Suprapubic skin (tissue), 4 donors: ENCODE measurements around the gene CYTH3. TPM values are rescaled to one million over a fixed set of nuclear protein-coding genes. Genes with fewer than 3 reads are reported as not detected.
"Not testable (repeated sequence)": the region's sequence is repeated elsewhere in the genome, so short reads cannot be mapped to it uniquely, and the experiment has no call there.

Experiments used
- DNase-seq, 2 donors: peaks; one replicate each; pipeline ENCODE4 v3.0.0-alpha.2; 2019; ENCODE audit warnings: low spot score in 2 of 2
- H3K27ac ChIP-seq: fragments of 200-600 bp; sonication (generic); one replicate; pipeline ENCODE4 v1.5.1; 2019
- H3K27me3 ChIP-seq: fragments of 200-600 bp; sonication (generic); one replicate; pipeline ENCODE4 v1.5.1; 2019
- H3K36me3 ChIP-seq: fragments of 200-600 bp; sonication (generic); one replicate; pipeline ENCODE4 v1.5.1; 2019
- H3K4me1 ChIP-seq: fragments of 200-600 bp; sonication (generic); one replicate; pipeline ENCODE4 v1.5.1; 2019
- H3K4me3 ChIP-seq: fragments of 200-600 bp; sonication (generic); one replicate; pipeline ENCODE4 v1.5.1; 2019; ENCODE audit warnings: mild to moderate bottlenecking
- H3K9me3 ChIP-seq: fragments of 200-600 bp; sonication (generic); one replicate; pipeline ENCODE4 v1.5.1; 2019
- CTCF ChIP-seq, 2 donors: fragments of 200-600 bp in 1 of 2; fragments of 450-650 bp in 1 of 2; sonication (generic) in 1 of 2; IDR thresholded peaks; one replicate each; pipeline ENCODE4 v1.5.1; 2016 to 2019; ENCODE audit warnings: antibody characterized with exemption in 2 of 2, mild to moderate bottlenecking in 1 of 2, moderate library complexity in 1 of 2
- EP300 ChIP-seq: sonication (generic); formaldehyde crosslinking; IDR thresholded peaks from one replicate; pipeline ENCODE4 v1.6.1; 2017; ENCODE audit warnings: antibody characterized with exemption
- POLR2A ChIP-seq, 2 donors: fragments of 450-650 bp; IDR thresholded peaks; one replicate each; pipeline ENCODE4 v1.6.1; 2017; ENCODE audit warnings: antibody characterized with exemption in 2 of 2, mild to moderate bottlenecking in 2 of 2, moderate library complexity in 2 of 2
- POLR2AphosphoS5 ChIP-seq, 3 donors: sonication (generic); formaldehyde crosslinking; IDR thresholded peaks; one replicate each; pipeline ENCODE4 v1.6.1; 2017; ENCODE audit warnings: antibody characterized with exemption in 3 of 3
- whole genome bisulfite sequencing: methylation state at CpG from one replicate; pipeline ENCODE4 v1.1.5; 2018; 5-methylcytosine and 5-hydroxymethylcytosine counted together
- total RNA-seq, 4 donors: library from RNA; depleted of rRNA; stranded (reverse); fragments of >200 nt; gene quantifications; one replicate each; pipeline ENCODE4 v1.1.0, GENCODE V29; 2016

The CYTH3 gene
- total RNA-seq, 4 donors from 2014 or later, result 29.8 to 55.7 (median 46.8) TPM

DNA sequence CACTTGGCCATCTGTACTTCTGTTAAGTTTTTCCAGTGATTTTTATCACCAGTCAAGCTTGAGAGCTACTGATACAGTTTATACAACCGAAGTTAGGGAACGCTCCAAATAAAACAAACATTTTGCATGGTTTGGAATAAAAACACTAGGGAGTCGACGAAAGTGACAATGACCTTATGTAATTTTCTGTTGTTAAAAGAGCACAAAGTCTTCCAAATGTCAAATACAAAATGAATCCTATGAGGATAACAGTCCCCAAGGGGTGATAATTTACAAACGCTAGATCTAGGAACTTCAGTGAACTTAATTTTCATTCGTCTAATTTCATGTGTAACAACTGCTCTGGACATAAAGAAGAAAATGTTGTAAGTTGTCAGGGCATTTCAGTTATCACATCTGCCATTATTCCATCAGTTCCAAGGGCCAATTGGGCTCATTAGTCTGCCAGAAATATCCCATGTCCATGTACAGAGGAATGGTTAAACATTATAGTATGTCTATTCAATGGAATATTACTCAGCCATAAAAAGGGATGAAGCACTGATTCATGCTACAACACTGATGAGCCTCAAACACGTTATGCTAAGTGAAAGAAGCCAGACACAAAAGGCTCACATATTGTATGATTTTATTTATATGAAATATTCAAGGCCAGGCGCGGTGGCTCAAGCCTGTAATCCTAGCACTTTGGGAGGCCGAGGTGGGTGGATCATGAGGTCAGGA lies 38.0 kb upstream of the CYTH3 start:
- Histone ChIP-seq H3K4me1 (no peaks in the 10 kb centered on the region), H3K36me3 (no peaks in the 10 kb centered on the region), H3K27ac (no peak overlapping the region), H3K27me3 (no peaks in the 10 kb centered on the region), H3K4me3 (no peak overlapping the region), H3K9me3 (no peaks in the 10 kb centered on the region)
- whole genome bisulfite sequencing, result 79% methylated on average over 10 of the region's 10 CpGs
- DNase-seq, result no peak
- TF ChIP-seq CTCF (IDR thresholded peaks at IDR 0.05) (no peak), POLR2A (IDR thresholded peaks at IDR 0.05) (no peak), EP300 (no peak), POLR2AphosphoS5 (IDR thresholded peaks at IDR 0.05) (no peak)

DNA sequence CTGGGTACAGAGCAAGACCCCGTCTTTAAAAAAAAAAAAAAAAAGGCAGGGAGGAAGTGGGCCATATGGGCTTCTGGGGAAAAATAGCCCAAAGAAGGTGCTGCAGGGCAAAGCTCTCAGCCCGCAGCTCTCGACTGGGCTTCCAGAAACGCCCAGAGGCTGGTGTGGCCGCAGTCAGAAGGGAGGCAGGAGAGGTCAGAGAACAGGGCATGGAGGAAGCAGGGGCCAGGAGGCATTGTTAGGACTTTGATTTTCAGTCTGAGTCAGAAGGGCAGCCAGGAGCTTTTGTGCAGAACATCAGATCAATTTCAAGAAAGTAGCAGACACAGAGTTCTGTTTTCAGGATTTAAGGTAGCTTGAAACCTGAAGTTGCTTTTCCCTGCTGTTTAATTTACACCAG lies 35.3 kb upstream of the CYTH3 start:
- H3K27ac ChIP-seq, result no peak overlapping the region
- WGBS, result 57% methylated on average over 5 of the region's 5 CpGs
- no peaks in the 10 kb centered on the region for H3K36me3 ChIP-seq
- TF ChIP-seq POLR2A (IDR thresholded peaks at IDR 0.05) (no peak), CTCF (IDR thresholded peaks at IDR 0.05) (no peak), POLR2AphosphoS5 (IDR thresholded peaks at IDR 0.05) (no peak), EP300 (no peak)
- H3K4me1 ChIP-seq, result no peaks in the 10 kb centered on the region
- H3K27me3 ChIP-seq, result no peaks in the 10 kb centered on the region
- DNase-seq, result no peak
- no peak overlapping the region for H3K4me3 ChIP-seq
- no peaks in the 10 kb centered on the region for H3K9me3 ChIP-seq

- no peak for DNase-seq
- no peak for TF ChIP-seq POLR2A (IDR thresholded peaks at IDR 0.05)
- TF ChIP-seq CTCF (IDR thresholded peaks at IDR 0.05), result no peak
- TF ChIP-seq EP300, result no peak
- no peak for TF ChIP-seq POLR2AphosphoS5 (IDR thresholded peaks at IDR 0.05)
- Histone ChIP-seq H3K27ac (no peak overlapping the region), H3K27me3 (no peaks in the 10 kb centered on the region), H3K4me1 (no peaks in the 10 kb centered on the region), H3K36me3 (no peaks in the 10 kb centered on the region), H3K9me3 (no peaks in the 10 kb centered on the region), H3K4me3 (no peak overlapping the region)
- WGBS, result 76% methylated on average over 3 of the region's 3 CpGs
Measured at GRCh38 chr7:6306471-6306870, 34.0 kb upstream of the CYTH3 start.

GRCh38 chr7:6305330-6305729 lies 32.9 kb upstream of the CYTH3 start:
- 62% methylated on average over 2 of the region's 2 CpGs for WGBS
- no peak for DNase-seq
- Histone ChIP-seq H3K9me3 (no peaks in the 10 kb centered on the region), H3K27ac (no peak overlapping the region), H3K27me3 (no peaks in the 10 kb centered on the region), H3K36me3 (no peaks in the 10 kb centered on the region), H3K4me3 (no peak overlapping the region), H3K4me1 (no peaks in the 10 kb centered on the region)
- no peak for TF ChIP-seq POLR2AphosphoS5 (IDR thresholded peaks at IDR 0.05)
- TF ChIP-seq POLR2A (IDR thresholded peaks at IDR 0.05), result no peak
- no peak for TF ChIP-seq CTCF (IDR thresholded peaks at IDR 0.05)
- no peak for TF ChIP-seq EP300

- H3K27me3 ChIP-seq, H3K4me3 ChIP-seq, DNase-seq, H3K27ac ChIP-seq, H3K36me3 ChIP-seq, H3K9me3 ChIP-seq, H3K4me1 ChIP-seq: not testable (repeated sequence)
- WGBS, result 86% methylated on average over 4 of the region's 4 CpGs
Measured at GRCh38 chr7:6301446-6301845, 29.0 kb upstream of the CYTH3 start.

- Histone ChIP-seq H3K4me3 (no peak overlapping the region), H3K27ac (no peak overlapping the region), H3K9me3 (no peaks in the 10 kb centered on the region), H3K4me1 (no peaks in the 10 kb centered on the region), H3K36me3 (no peaks in the 10 kb centered on the region), H3K27me3 (no peaks in the 10 kb centered on the region)
- DNase-seq, result no peak
- WGBS, result 87% methylated on average over 4 of the region's 4 CpGs
- no peak for TF ChIP-seq POLR2A (IDR thresholded peaks at IDR 0.05)
Measured at GRCh38 chr7:6299774-6300173, 27.4 kb upstream of the CYTH3 start.
